Coronary artery (tissue), 2 donors: ENCODE data around the gene GNG4.
"Not testable (repeated sequence)": the region's sequence is repeated elsewhere in the genome, so short reads cannot be mapped to it uniquely, and the experiment has no call there.

Source experiments
- DNase-seq: peaks from one replicate; pipeline ENCODE4 v3.0.0-alpha.2; 2017; ENCODE audit warnings: low spot score
- H3K27ac ChIP-seq, 2 donors: fragments of 200-600 bp; sonication (generic); one replicate each; pipeline ENCODE4 v1.5.1; 2016 to 2019
- H3K4me3 ChIP-seq: fragments of 200-600 bp; sonication (generic); 2 replicates; pipeline ENCODE4 v1.5.1; 2016; ENCODE audit warnings: mild to moderate bottlenecking, moderate library complexity
- CTCF ChIP-seq: fragments of 200-600 bp; sonication (generic); IDR thresholded peaks from one replicate; pipeline ENCODE4 v1.5.1; 2019; ENCODE audit warnings: antibody characterized with exemption

GNG4 gene

GRCh38 chr1:235624721-235625333 is 24.8 kb downstream of the GNG4 start:
- Histone ChIP-seq H3K27ac (no peak overlapping the region), H3K4me3 (no peak overlapping the region)
- TF ChIP-seq CTCF: no peak
- no peak for DNase-seq

- no peak overlapping the region for H3K27ac ChIP-seq
- TF ChIP-seq CTCF: no peak
- DNase-seq: no peak
- H3K4me3 ChIP-seq: no peak overlapping the region
Measured at GRCh38 chr1:235622936-235623779, 26.4 kb downstream of the GNG4 start.

- not testable (repeated sequence) for H3K27ac ChIP-seq, DNase-seq, H3K4me3 ChIP-seq
Measured at GRCh38 chr1:235619149-235619548, 30.4 kb downstream of the GNG4 start.

- DNase-seq: no peak
- no peak for TF ChIP-seq CTCF
- Histone ChIP-seq H3K4me3 (no peak overlapping the region), H3K27ac (no peak overlapping the region)
Measured at GRCh38 chr1:235617808-235618207, 31.8 kb downstream of the GNG4 start.

- Histone ChIP-seq H3K27ac (no peak overlapping the region), H3K4me3 (no peak overlapping the region)
- TF ChIP-seq CTCF: no peak
- DNase-seq: no peak
Measured at GRCh38 chr1:235617140-235617539, 32.4 kb downstream of the GNG4 start.

- DNase-seq: no peak
- no peak for TF ChIP-seq CTCF
- Histone ChIP-seq H3K4me3 (no peak overlapping the region), H3K27ac (no peak overlapping the region)
Measured at GRCh38 chr1:235614442-235614954, 35.1 kb downstream of the GNG4 start.

- no peak overlapping the region for H3K27ac ChIP-seq
- DNase-seq: no peak
- TF ChIP-seq CTCF: no peak
- no peak overlapping the region for H3K4me3 ChIP-seq
Measured at GRCh38 chr1:235613602-235614001, 36.0 kb downstream of the GNG4 start.
